ENCODE data around the gene KLK15. TPM values are rescaled to one million over a fixed set of nuclear protein-coding genes. Genes with fewer than 3 reads are reported as not detected.

The KLK15 gene
- total and polyA plus RNA-seq, 10 of the 15 experiments (the other 5 are each of a cell fraction or from before 2014, with no cell fraction given), result 0.04 to 0.08 TPM; not detected in 8

- ChIA-PET RAD21 (ENCODE audit: unreplicated experiment) (no interaction called here), CTCF (interaction anchor here (1.1 kb wide), 1 partner anchor 8 kb away, joined by 3 read pairs; no protein-coding TSS in a partner anchor), SMC1A (ENCODE audit: uncharacterized antibody, unreplicated experiment) (no interaction called here), POLR2A (no interaction called here)
- TF ChIP-seq CREB1 (IDR thresholded peaks at IDR 0.05; ENCODE audit: low read depth), result peak; percentile 95
- TF ChIP-seq IKZF2 (IDR thresholded peaks at IDR 0.05), result no peak
- TF ChIP-seq ATF3 (IDR thresholded peaks at IDR 0.05; ENCODE audit: borderline replicate concordance, extremely low read depth, low read depth, low read length), result peak; percentile 23; the same call in 1 of the 2 replicates
- TF ChIP-seq POLR2A (IDR thresholded peaks at IDR 0.05; ENCODE audit: low read depth, low read length), result 0 out of 2 replicates have a peak, but pooled peaks have one; percentile 34
- peak; percentile 24; the same call in 1 of the 2 replicates for TF ChIP-seq RUNX3 (IDR thresholded peaks at IDR 0.05; ENCODE audit: low read length)
- no peak for TF ChIP-seq CBX3 (IDR thresholded peaks at IDR 0.05; ENCODE audit: borderline replicate concordance, low read depth)
- TF ChIP-seq CREM (IDR thresholded peaks at IDR 0.05; ENCODE audit: low read depth), result peak; percentile 96
- peak; percentile 47 for TF ChIP-seq RAD21 (IDR thresholded peaks at IDR 0.05; ENCODE audit: insufficient read depth, low read depth, low read length)
- no peak for TF ChIP-seq CHD1 (IDR thresholded peaks at IDR 0.05; ENCODE audit: low read depth, low read length)
- TF ChIP-seq SUPT20H (IDR thresholded peaks at IDR 0.05; ENCODE audit: borderline replicate concordance, control insufficient read depth, low read depth, low read length), result no peak
- peak in 1 of 3 experiments; percentile 35; a peak in 2 of 6 replicates for TF ChIP-seq CTCF (IDR thresholded peaks at IDR 0.05 in 2 of 3, conservative IDR thresholded peaks at IDR 0.05 in 1 of 3; ENCODE audit: control insufficient read depth in 2 of 3, extremely low read depth in 1 of 3, insufficient read depth in 1 of 3, low read depth in 3 of 3, low read length in 3 of 3)
- Histone ChIP-seq H3K36me3 (ENCODE audit: control insufficient read depth in 2 of 2, insufficient read depth in 2 of 2, low read length in 1 of 2) (no peaks in the 10 kb centered on the region), H3K27me3 (replicated peaks in 1 of 2; ENCODE audit: control insufficient read depth in 2 of 2, insufficient read depth in 2 of 2, low read length in 1 of 2) (peaks cover 0 to 2% of the 10 kb centered on the region in 2 experiments; a peak in 1 of 4 replicates), H2AFZ (ENCODE audit: control insufficient read depth, low read depth, low read length) (peak overlapping the region; percentile 41; the same call in 1 of the 2 replicates), H3K4me1 (ENCODE audit: control insufficient read depth, insufficient read depth, low read length) (peaks cover under 1% of the 10 kb centered on the region; the same call in 1 of the 2 replicates), H3K4me2 (ENCODE audit: control insufficient read depth, insufficient read depth) (no peak overlapping the region), H3K9me3 (replicated peaks; ENCODE audit: control insufficient read depth, insufficient read depth, low read length) (no peaks in the 10 kb centered on the region; the same call in 2 of the 3 replicates), H4K20me1 (ENCODE audit: control insufficient read depth, insufficient read depth) (no peaks in the 10 kb centered on the region), H3K4me3 (no peak overlapping the region), H3K79me2 (ENCODE audit: control insufficient read depth, insufficient read depth, low read length) (no peaks in the 10 kb centered on the region), H3K27ac (ENCODE audit: control insufficient read depth, insufficient read depth) (no peak overlapping the region), H3K9ac (ENCODE audit: control insufficient read depth, insufficient read depth, low read length) (no peak overlapping the region)
- DNase-seq (ENCODE audit: low read depth, low spot score) (no peak), FAIRE-seq (no peak), ATAC-seq (no peak)
- no TSS peak for BruUV-seq (replicated peaks)
- intact Hi-C loops (cut with micrococcal nuclease; ENCODE audit: unreplicated experiment) (no loop called here), in situ Hi-C loops (cut with MboI) (no loop called here)
- 43% methylated on average over 26 of the region's 26 CpGs for WGBS (ENCODE audit: insufficient coverage, insufficient replicate concordance, low lambda C conversion rate, missing lambda C conversion rate)
These were observed 37.2 kb upstream of the KLK15 start for GRCh38 chr19:50870417-50871089.
